ENCODE results near the gene GSC2. TPM values are rescaled to one million over a fixed set of nuclear protein-coding genes. Genes with fewer than 3 reads are reported as not detected.

The GSC2 gene
- total and polyA plus RNA-seq, 12 donors, result not detected

DNA sequence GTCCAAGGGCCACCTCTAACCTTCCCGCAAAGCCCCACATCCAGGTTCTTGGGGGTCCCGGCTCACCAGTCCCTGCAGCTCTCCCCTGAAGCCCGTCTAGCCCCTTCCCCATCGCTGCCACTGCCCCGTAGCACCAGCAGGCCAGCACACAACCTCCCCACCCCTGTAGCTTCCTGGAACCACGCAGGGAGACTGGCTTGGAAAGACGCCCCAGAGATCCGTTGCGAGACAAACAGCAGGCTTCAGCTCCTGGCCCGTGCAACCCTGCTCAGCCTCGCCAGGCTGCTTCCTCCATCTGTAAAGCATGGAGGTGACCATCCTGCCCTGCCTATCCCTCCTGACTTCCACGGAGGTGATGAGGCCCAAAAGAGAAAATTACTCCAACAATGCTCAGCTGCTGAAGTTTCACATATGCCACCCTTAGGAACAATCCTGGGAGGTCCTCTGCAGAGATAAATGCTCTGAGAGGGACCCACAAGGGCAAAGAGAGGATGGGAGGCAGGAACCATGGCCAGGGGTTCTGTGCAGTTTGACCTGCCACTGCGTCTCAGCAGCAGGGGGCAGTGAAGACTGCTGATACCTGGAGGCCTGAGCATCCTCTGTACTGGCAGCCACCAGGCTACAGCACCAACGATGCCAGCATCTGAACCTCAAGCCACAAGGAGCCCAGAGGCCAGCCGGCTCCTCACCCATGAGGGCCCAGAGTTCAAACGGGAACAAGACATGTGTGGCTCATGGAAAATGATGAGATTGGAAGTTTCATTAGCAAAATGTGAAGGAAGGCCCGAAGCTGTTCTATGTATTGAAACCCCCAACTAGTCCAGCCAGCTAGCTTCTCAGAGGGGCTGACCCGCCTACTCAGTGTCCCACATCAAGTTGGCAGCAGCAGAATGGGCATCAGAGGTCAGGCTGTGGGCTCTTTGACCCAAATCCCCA is 44.0 kb downstream of the GSC2 start:
- Histone ChIP-seq H3K36me3 (replicated peaks in 1 of 2) (no peaks in the 10 kb centered on the region), H3K4me1 (replicated peaks in 1 of 2) (peaks cover 25 to 48% of the 10 kb centered on the region in 2 donors), H3K9me3 (replicated peaks in 1 of 3) (no peaks in the 10 kb centered on the region), H3K27me3 (no peaks in the 10 kb centered on the region), H3K4me3 (no peak overlapping the region), H3K27ac (no peak overlapping the region)
- TF ChIP-seq POLR2A (IDR thresholded peaks at IDR 0.05) (no peak), CTCF (IDR thresholded peaks at IDR 0.05) (peak in 1 of 6 experiments; percentile 20)
- intact Hi-C loops (cut with DNase I), result loop anchor here in 1 of 2 donors (10.0 kb wide), 1 partner anchor 61 kb away; no protein-coding TSS in a partner anchor
- WGBS, 4 donors, result 72 to 81% (median 75%) methylated on average over 16 to 18 of the region's 18 CpGs
- DNase-seq, result peak in 2 of 7 donors; percentile 14 to 51

DNA sequence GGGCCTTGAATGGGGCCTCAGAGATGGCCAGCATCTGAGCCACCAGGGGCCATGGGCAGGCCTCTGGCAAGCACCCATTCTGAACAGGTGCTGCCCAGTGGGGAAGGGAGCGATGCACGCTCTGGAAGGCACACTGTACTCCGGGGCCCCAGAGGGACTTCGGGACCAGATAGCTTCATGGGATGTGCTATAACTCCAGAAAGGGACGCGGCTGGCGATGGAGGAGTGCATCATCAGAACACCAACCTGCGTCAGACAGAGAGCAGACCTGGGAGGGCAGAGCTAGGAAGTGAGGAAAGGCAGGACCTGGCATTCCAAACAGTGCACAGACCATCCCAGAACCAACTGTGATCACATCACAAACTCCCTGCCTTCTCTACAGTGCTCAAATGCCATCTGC is 44.6 kb downstream of the GSC2 start:
- Histone ChIP-seq H3K27ac (no peak overlapping the region), H3K4me3 (no peak overlapping the region), H3K4me1 (replicated peaks in 1 of 2) (peaks cover 25 to 48% of the 10 kb centered on the region in 2 donors), H3K36me3 (replicated peaks in 1 of 2) (no peaks in the 10 kb centered on the region), H3K27me3 (no peaks in the 10 kb centered on the region), H3K9me3 (replicated peaks in 1 of 3) (no peaks in the 10 kb centered on the region)
- no peak for TF ChIP-seq POLR2A (IDR thresholded peaks at IDR 0.05)
- TF ChIP-seq CTCF (IDR thresholded peaks at IDR 0.05), result no peak
- WGBS, 4 donors, result 94 to 100% (median 95%) methylated on average over 6 to 8 of the region's 8 CpGs
- DNase-seq, result peak in 2 of 7 donors; percentile 15 to 48
- intact Hi-C loops (cut with DNase I), result loop anchor here in 1 of 2 donors (10.0 kb wide), 1 partner anchor 61 kb away; no protein-coding TSS in a partner anchor

- Histone ChIP-seq H3K27ac (peak overlapping the region in 4 of 5 donors; percentile 7 to 53 (median 14)), H3K9me3 (replicated peaks in 1 of 3) (no peaks in the 10 kb centered on the region), H3K36me3 (replicated peaks in 1 of 2) (no peaks in the 10 kb centered on the region), H3K4me1 (replicated peaks in 1 of 2) (peaks cover 17 to 36% of the 10 kb centered on the region in 2 donors), H3K27me3 (no peaks in the 10 kb centered on the region), H3K4me3 (no peak overlapping the region)
- DNase-seq, result peak in 3 of 7 donors; percentile 15 to 45 (median 18)
- intact Hi-C loops (cut with DNase I), result loop anchor here in 1 of 2 donors (10.0 kb wide), 1 partner anchor 59 kb away; no protein-coding TSS in a partner anchor
- WGBS, 4 donors, result 45 to 69% (median 56%) methylated on average over 5 of the region's 5 CpGs
- TF ChIP-seq CTCF (IDR thresholded peaks at IDR 0.05), result no peak
Measured at GRCh38 chr22:19103880-19104821, 45.9 kb downstream of the GSC2 start.

GRCh38 chr22:19098157-19098556 is 51.9 kb downstream of the GSC2 start:
- Histone ChIP-seq H3K36me3 (replicated peaks in 1 of 2) (peaks cover 0 to 3% of the 10 kb centered on the region in 2 donors), H3K4me3 (no peak overlapping the region), H3K27me3 (no peaks in the 10 kb centered on the region), H3K27ac (no peak overlapping the region), H3K9me3 (replicated peaks in 1 of 3) (no peaks in the 10 kb centered on the region), H3K4me1 (replicated peaks in 1 of 2) (peaks cover 0 to 6% of the 10 kb centered on the region in 2 donors)
- no peak for TF ChIP-seq CTCF (IDR thresholded peaks at IDR 0.05)
- no peak for TF ChIP-seq POLR2A (IDR thresholded peaks at IDR 0.05)
- intact Hi-C loops (cut with DNase I), result no loop called here
- 78 to 85% (median 81%) methylated on average over 4 of the region's 4 CpGs for WGBS, 4 donors
- DNase-seq, result no peak

All from adrenal gland (tissue), 12 donors.